SKM-1 (cell line): ENCODE measurements around the gene TXNDC11.

ENCODE experiments used
- DNase-seq: peaks from one replicate; lab custom pipeline; 2025; ENCODE audit not compliant: unreplicated experiment; lab: John Stamatoyannopoulos, UW

TXNDC11 gene

DNA sequence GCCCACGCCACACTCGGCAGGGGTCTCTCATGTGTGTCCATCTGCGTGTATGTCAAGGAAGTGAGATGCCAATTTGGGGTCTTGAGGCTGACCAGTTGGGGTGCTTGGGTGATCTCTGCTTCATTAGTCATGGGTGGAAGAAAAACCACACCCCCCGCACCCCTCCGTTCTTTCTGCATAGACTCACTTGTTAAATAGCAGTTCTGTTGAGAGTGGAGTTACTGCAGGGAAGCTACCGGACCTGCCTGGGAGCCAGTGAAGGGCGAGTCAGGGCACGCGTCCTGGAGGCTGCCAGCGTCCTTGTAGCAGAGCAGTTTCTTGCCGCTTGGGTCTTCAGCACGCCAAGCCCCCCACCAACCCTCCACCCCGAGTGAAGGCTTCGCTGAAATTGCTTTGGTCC is 65.9 kb downstream of the TXNDC11 start:
- no peak for DNase-seq

DNA sequence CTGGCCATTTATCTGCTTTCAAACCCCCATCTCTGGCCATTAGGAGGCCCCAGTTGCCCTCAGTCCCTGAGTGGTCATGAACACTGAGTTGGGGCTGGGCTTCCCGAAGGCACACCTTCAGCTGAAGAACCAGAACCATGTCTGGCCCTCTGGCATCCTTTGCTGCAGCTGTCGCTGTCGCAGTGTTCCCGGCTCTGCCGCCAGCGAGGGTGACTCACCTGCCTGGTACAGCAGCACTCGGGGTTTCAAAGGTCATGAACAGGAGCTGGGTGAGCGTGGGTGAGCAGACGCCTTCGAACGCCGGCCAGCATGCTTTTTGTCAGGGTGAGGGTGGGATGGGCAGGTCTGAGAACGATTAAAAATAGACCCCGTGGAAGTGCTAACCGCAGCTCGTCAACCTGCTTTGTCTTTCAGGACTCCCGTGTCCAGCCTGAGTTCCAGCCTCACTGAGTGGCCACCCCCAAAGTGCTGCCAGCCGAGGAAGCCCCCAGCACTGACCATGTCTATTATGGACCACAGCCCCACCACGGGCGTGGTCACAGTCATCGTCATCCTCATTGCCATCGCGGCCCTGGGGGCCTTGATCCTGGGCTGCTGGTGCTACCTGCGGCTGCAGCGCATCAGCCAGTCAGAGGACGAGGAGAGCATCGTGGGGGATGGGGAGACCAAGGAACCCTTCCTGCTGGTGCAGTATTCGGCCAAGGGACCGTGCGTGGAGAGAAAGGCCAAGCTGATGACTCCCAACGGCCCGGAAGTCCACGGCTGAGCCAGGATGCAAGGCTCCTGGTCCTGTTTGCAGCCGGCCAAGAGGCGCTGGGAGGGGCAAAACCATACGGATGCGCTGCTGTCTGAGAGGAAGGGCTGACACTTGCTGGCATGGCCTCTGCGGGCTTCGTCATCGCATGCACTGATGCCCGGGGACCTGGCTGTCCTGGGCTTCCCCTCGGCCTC is 66.8 kb downstream of the TXNDC11 start:
- DNase-seq: no peak

DNA sequence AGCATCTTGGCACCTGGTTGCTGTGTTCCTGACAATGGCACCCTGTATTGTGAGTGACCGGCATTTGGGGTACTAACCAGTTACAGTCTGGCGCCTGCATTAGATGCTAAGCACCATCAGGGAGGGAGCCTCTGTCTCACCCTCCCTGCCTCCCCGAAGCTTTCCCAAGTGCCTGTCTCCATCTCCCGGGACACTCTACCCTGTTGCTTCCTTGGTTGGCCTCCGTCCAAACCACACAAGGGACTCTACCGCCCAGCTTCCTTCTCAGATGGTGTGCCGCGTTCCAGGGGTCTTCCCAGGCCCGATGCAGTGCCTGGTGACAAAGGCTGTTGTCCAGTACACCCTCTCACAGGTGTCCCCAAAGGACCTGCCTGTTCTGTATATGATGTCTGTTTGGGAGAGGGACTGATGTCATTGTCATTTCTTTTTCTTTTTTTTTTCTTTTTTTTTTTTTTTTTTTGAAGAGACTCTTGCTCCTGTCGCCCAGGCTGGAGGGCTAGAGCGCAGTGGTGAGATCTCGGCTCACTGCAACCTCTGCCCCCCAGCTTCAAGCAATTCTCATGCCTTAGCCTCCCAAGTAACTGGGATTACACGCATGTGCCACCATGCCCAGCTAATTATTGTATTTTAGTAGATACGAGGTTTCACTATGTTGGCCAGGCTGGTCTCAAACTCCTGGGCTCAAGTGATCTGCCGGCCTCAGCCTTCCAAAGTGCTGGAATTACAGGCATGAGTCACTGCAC is 67.7 kb downstream of the TXNDC11 start:
- no peak for DNase-seq

DNA sequence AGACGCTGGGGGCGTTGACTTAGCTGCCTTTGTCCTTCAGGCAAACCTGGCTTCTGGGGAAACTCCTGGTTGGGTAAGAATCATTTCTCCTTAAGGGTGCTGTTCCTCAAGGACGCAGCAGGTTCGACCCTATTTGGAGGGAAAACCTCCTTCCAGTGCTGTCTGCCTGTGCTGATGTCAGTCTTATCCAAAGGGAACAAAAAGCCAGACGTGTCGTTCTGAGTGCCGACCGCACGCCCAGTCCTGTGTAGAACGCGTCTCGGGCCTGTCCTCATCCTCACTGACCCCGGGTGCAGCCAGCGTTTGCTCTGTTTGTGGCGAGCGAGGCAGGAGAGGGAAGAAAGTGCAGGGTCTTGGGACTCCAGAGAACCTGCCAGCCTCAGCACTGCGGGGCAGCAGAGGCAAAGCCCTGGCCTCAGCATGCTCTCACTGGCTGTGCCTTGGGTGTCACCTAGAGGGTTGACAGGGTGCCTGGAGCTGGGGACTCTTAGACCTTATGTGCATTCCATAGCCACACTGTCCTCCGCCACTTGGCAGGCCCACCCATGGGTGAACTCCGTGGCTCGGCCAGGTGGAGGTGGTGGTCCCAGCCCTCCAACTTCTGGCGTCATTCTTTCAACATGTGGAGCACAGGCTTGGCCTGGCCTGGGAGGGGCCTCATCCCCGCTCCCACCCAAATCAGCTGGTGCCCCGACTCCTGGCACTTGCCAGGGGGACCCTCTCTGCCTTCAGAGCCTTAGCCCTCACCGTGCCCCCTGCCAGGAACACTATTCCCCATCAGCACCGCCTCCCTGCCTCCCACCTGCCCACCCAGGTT is 68.4 kb downstream of the TXNDC11 start:
- no peak for DNase-seq

DNA sequence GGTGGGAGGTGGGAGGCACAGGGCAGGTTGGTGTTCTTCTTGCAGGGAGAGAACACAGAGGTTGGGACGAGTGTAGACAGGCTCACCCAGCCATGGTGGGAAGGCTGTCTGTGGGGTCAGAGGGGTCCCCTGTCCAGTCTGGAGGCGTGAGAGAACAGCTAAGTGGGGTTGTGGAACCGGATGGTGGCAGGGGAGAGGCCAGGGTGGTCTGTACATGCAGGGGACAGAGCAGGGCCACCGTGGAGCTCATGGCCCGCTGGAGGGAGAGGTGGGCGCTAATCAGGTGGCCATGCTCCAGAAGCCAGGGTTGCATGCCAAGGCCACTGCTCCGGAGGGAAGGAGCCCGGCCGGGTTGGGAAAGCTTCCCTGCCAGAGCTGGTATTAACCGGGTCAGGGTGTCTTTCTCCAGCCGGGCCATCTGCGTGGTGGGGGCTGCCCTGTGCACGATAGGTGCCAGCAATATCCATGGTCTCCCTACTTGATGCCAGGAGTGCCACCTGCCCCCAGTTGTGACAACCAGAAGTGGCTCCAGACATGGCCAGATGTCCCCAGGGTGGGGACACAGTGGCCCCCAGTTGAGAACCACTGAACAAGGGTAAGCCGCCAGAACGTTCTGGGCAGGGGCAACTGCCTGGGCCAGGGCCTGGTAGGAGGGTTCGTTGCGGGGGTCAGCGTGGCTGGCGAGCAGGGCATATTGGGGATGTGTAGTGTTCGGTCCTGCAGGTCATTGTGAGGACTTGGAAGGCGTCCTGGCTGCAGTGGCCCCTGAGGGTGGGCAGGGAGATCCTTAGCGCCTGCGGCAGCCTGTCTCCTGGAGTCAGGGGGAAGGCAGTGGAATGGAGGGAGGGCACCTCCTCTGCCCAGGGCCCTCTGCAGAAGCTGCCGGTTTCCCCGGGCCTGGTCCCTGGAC is 69.3 kb downstream of the TXNDC11 start:
- no peak for DNase-seq

DNA sequence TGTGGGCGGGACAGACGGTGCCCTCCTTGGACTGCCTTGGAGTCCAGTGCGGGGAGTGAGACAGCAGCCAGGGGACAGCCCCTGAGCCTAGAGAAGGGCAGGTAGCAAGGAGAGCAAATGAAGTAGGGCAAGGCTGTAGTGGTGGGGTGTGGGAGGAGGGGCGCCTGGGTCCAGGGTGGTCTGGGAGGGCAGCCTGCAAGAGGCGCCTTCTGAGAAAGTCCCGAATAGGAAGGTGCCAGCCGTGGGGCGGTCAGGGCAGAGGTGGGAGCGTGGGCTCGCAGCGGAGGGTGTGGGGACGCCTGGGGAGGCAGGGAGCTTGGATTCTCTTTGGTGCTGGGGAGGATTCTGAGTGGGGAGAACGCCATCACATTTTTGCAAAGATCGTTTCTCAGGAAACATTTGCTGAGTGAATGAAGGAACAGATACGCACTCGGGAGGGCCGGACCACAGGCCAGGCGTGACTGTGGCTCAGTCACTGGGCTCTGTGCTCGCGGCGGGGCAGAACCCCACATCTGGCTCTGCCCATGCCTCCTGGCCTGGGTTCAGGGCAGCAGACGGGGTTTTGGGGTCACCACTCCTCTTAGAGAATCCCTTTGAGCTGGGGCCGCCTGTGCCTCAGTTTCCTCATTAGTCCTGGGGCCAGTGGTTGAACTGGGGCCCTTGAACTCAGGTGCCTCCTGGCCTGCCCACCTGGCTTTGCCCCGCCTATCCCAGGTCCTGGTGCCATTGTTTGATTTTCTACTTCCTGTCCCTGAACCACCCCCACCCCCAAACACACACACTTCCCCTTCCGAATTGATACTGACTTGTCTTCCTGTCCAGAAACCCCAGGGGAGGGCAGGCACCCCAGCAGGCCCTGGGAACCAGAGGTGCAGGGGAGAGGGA is 70.2 kb downstream of the TXNDC11 start:
- DNase-seq: peak; percentile 45

DNA sequence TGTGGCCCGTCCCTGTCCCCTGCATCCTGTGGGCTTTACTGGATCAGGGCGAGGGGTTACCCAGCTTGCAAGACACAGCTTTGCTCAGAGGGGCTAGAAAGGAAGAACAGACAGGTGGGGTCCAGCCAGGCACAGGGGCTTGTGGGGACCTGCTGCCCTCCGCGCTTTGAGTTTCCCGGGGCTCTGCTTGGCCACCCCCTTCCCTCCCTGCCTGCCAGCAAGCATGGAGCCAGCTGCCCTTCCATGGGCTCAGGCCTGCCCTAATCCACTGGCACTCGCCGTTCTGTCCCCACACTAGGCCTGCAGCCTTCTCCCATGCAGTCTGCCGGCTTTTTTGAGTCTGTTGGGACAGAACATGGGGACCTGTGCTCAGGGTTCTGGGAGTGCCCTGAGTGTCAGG is 71.0 kb downstream of the TXNDC11 start:
- DNase-seq: no peak

DNA sequence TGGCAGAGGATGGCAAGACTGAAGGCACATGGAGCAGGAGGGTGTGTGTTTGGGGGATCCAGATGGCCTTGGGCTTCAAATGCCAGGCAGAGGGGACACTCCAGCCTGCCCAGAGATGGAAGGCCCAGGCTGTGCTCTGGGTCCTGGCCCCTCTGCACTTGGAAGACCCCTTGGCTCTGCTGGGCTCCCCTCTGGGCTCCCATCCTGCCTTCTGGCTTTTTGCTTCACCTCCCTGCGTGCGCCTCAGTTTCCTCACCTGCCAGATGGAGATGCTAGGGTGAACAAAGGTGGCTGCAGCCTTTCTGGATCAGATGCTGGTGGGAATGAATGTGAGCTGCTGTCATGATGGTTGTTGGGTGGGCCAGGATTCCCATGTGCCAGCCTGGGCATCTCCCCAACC is 71.4 kb downstream of the TXNDC11 start:
- no peak for DNase-seq

DNA sequence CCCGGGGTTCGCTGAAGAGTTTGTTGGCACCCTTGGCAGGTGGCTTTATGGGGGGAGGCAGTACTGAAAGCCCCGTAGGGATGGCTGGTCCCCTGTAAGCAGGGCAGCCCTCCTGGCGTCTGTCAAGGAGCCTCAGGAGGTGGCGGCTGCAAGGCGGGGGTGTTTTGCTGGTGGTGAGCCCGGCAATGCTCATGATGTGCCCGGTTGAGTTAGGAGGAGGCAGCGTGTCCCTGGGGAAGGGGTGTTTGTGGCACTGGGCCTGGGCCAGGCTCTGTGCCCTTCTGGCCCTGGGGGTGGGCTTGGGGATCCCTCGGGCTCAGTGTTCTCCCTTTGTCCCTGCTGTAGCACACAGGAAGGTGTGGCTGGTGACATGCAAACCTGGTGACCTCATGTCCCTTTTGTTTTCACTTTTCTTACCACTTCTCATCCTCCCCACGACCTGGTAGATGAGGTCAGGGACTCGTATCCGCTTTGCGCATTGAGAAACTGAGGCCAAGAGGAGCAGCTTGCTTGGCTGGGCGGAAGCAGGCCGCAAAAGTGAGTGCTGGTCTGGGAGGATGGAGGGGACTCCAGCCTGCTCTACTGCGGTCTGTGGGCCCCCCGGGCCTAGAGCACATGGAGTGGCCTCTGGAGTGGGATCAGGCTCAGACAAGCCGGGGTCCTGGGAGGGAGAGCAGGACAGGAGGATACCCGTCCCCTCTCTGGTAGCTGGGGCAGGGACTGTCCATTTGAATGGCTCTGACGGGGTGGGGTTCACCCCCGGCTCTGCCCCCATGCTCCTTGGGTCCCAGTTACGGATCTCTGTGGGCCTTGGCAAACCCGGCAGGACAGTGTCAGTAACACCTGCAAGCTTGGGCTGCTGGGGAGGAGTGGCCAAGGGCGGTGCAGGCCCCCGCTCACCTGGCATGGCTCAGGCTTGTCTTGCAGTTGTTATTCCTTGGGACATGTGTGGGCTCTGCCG is 72.2 kb downstream of the TXNDC11 start:
- DNase-seq: no peak

DNA sequence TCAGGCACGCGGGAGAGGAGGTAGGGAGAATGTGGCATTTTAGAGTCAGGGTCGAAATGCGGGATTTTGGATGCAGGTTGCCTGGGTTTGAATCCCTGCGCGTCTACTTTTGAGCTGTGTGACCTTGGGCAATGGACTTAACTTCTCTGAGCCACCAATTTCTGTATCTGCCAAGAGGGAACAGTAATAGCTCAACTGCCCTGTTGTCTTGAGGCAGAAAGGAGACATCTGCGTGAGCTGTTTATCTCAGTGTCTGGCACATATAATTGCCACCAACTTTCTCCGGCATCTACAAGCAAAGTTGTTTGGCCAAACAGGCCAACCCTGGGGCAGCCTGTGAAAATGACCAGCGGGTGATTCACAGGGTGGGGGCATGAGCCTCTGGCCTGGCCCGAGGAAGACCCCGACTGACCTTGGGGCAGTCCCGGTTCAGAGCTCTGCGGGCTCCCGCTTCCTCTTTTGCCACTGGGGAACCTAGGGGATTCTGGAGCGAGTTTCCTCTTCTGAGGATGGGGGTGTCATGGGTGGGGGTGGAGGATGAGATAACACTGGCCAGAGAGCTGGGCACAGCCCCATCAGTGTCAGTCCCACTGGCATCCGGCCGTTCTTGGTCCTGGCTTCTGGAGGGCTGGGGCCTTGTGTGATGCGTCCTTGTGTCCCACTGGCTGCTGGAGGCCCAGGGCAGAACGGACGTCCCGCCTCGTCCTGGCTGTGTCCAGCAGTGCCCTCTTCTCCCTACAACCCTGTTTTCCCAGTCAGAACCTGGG is 73.1 kb downstream of the TXNDC11 start:
- peak; percentile 62 for DNase-seq

DNA sequence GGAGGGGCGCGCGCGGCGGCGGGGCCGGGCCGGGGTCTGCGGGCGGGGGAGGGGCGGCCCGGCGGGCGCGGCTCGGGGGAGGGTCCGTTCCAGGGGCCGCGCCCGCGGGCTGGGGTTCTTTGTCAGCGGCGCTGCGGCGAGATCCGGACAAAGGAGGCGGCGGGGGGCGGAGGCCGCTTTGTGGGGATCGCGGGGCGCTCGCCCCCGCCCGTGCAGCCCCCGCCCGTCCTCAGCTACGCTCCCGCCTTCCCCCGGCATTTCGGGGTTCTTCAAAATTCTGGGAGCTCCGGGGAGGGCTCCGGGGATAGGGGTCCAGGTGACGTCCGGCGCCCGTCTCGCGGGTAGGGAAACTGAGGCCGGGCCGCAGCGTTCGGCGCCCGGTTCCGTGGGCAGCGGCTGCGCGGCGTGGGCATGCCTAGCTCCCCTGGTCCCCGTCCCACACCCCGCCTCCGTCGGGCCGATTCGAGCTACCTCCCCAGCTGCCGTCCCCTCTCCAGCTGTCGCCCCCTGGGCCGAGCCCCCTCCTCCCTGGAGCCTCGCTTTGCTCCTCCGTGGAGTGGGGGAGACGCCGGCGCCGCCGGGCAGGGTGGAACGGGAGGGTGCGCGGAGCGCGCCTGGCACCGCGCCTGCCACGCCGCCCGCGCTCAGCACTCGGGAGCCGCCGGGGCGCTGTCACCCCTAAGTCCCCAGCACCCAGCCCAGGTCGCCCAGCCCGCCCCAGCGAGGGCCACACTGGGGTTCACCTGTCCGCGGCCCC is 73.9 kb downstream of the TXNDC11 start:
- no peak for DNase-seq

DNA sequence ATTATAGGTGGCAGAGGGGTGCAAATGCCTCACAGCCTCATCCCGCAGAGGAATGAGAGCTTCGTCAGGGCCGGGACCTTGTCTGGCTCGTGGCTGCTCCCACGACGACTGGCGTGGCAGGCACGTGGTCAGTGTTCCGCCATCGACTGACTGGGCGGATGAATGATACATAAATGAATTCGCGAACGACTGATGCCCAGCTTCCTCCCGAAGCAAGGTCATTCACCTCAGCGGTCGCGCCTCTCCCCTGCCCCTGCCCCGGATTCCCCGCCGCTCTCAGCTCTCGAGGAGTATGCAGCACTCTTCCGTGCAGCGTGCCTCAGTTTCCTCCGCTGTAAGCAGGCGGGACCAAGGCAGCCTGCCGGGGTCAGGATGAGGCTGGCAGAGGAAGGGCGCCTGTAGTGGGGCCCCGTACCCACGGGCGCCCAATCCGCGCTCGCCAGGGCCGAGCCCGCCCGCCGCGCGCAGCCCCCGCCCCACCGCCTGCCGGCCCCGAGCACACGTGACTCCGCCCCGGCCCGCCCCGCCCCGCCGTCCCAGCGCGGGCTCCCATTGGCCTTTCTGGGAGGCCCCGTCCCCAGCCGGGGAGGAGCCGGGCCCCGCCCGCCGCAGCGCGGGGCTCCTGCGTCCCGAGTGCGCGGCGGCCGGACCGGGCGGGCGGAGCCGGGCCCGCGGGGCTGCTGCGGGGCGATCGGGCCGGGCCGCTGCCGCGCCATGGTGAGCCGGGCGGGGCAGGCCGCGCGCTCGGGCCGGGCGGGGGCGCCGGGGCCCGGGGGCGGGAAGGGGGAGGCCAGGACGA is 74.6 kb downstream of the TXNDC11 start, which contains the start of gene SNN:
TSS of gene SNN (plus strand) at position 632 of the 799 bp plus-strand sequence. CDS start 7,605 bp downstream, outside the sequence.
- peak; percentile 66 for DNase-seq

DNA sequence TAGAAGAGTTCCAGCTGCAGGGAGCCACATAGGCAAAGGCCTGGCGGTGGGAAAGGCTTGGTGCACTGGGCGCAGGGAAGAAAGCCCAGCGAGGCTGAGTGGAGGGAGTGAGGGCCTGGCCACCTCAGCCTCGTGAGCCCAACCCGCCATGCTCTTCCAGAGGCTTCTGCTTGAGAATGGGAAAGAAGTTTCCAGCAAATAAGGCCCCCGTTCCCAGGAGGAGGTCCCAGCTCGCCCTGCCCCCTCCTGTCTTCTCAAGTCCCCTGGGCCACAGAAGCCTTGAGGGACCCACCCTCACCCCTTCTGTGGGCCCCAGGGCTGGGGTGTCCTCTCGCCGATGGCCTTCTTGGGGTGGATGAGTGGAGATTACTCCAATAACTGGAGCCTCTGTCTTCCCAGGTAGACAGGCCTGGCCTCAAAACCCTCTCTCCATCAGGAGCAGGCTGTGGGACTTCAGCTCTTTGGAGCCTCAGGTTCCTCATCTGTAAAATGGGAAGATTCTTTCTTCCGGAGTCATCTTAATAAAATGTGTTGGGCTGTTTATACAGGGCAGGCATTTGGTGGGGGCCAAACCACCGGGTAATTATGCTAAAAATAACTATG is 75.3 kb downstream of the TXNDC11 start:
- DNase-seq: no peak

DNA sequence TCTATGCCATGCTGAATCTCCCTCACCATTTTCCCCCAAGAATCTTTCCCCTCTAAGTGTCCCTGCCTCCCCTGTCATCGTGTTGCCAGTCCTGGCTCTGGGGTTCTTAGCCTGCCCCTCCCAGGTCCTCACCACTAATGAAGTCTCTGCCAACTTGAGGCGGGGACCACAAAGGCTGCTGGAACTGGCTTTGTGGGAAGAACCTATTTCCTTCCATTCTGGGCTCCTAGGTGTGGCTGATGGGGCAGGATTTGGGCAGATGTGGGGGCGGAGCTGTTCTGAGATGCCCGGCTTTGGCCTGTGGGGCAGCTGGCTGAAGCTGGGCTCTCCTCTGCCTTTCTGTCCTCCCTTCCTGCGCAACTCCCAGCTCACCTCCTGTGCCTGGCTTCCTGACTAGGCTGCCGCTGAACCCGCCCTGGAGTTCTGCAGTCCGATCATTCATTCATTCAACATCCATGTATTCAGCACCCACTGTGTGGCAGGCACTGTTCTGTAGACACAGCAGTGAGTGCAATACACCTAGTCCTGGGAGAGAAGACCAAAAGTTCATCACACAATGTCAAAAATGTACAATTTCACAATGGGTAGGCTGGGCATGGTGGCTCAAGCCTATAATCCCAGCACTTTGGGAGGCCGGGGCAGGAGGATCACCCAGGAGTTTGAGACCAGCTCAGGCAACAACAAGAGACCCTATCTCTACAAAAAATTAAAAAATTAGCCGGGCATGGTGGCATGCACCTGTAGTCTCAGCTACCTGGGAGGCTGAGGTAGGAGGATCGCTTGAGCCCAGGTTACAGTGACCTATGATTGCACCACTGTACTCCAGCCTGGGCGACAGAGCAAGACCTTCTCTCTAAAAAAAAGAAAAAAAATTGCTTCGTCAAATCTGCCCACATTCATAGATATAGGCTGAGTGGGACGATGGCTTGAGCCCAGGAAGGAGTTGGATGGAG is 76.3 kb downstream of the TXNDC11 start:
- no peak for DNase-seq
